Measurements from ENCODE around the gene SPIRE2.

GRCh38 chr16:89827383-89828198, 684 bp upstream of the SPIRE2 start:
- TF ChIP-seq CTCF (IDR thresholded peaks at IDR 0.05; ENCODE audit: poor library complexity) (no peak), EZH2phosphoT487 (IDR thresholded peaks at IDR 0.05; ENCODE audit: low read depth, severe bottlenecking, unreplicated experiment) (no peak)

All from hepatocyte (in vitro differentiated cells).